SH-SY5Y (cell line): ENCODE measurements around the gene MGP.

Experiments used
- GATA2 ChIP-seq: IDR thresholded peaks from 2 replicates; pipeline ENCODE4 v1.6.1; 2011; ENCODE audit warnings: mild to moderate bottlenecking, low read depth, low read length
- GATA3 ChIP-seq: IDR thresholded peaks from 2 replicates; pipeline ENCODE4 v1.6.1; 2011; ENCODE audit warnings: low read depth, mild to moderate bottlenecking, low read length, moderate library complexity

- TF ChIP-seq GATA2 = no peak
- no peak for TF ChIP-seq GATA3
Measured at GRCh38 chr12:14930299-14930698, 44.6 kb upstream of the MGP start.
